GM12873 (cell line): ENCODE results near the gene ADAMTS13.

Source experiments
- CTCF ChIP-seq: IDR thresholded peaks from 2 replicates; pipeline ENCODE4 v1.5.1; 2012; ENCODE audit warnings: low read depth, mild to moderate bottlenecking, moderate library complexity, low read length, control low read depth; ENCODE audit not compliant: insufficient read depth; ENCODE audit errors: missing control alignments

ADAMTS13 gene

GRCh38 chr9:133441571-133441970, 19.4 kb downstream of the ADAMTS13 start:
- no peak for TF ChIP-seq CTCF

GRCh38 chr9:133443248-133443647, 21.1 kb downstream of the ADAMTS13 start:
- no peak for TF ChIP-seq CTCF

GRCh38 chr9:133443982-133444381, 21.8 kb downstream of the ADAMTS13 start:
- TF ChIP-seq CTCF: no peak

- no peak for TF ChIP-seq CTCF
These were observed 23.3 kb downstream of the ADAMTS13 start for GRCh38 chr9:133445293-133445969.

GRCh38 chr9:133448487-133448972, 26.4 kb downstream of the ADAMTS13 start:
- TF ChIP-seq CTCF: no peak

GRCh38 chr9:133449760-133450159, 27.6 kb downstream of the ADAMTS13 start:
- TF ChIP-seq CTCF: no peak

- TF ChIP-seq CTCF: no peak
These were observed 30.4 kb downstream of the ADAMTS13 start for GRCh38 chr9:133452562-133452961.

- TF ChIP-seq CTCF: no peak
These were observed 31.5 kb downstream of the ADAMTS13 start for GRCh38 chr9:133453651-133454050.
